Liver (tissue), 9 donors: ENCODE data around the gene SIRPA. TPM values are rescaled to one million over a fixed set of nuclear protein-coding genes. Genes with fewer than 3 reads are reported as not detected.
A peak's percentile ranks its signal among the peaks of the same experiment; 100 is the strongest.

Experiments
- DNase-seq: peaks from one replicate; pipeline ENCODE4 v3.0.0-alpha.2; 2017; ENCODE audit warnings: low spot score
- H3K27ac ChIP-seq, 2 donors: one replicate each; pipeline ENCODE4 v1.7.0; 2013; ENCODE audit warnings: inconsistent platforms in 2 of 2, low read length in 2 of 2, control low read depth in 1 of 2, low read depth in 1 of 2, mild to moderate bottlenecking in 1 of 2
- H3K27me3 ChIP-seq, 4 donors: one replicate each; pipeline versions ENCODE4 v1.6.1 to v1.7.0; 2013; ENCODE audit warnings: low read length in 3 of 4, inconsistent platforms in 1 of 4, mild to moderate bottlenecking in 1 of 4, moderate library complexity in 1 of 4; ENCODE audit not compliant: control insufficient read depth in 4 of 4, insufficient read depth in 4 of 4
- H3K36me3 ChIP-seq, 4 donors: one replicate each; pipeline versions ENCODE4 v1.6.1 to v1.7.0; 2013; ENCODE audit warnings: low read length in 3 of 4, mild to moderate bottlenecking in 3 of 4, low read depth in 1 of 4, moderate library complexity in 1 of 4; ENCODE audit not compliant: control insufficient read depth in 4 of 4, insufficient read depth in 3 of 4
- H3K4me1 ChIP-seq, 4 donors: one replicate each; pipeline versions ENCODE4 v1.6.1 to v1.7.0; 2013; ENCODE audit warnings: low read length in 3 of 4, mild to moderate bottlenecking in 3 of 4, moderate library complexity in 1 of 4; ENCODE audit not compliant: control insufficient read depth in 4 of 4, insufficient read depth in 4 of 4
- H3K4me3 ChIP-seq, 3 donors: one replicate each; pipeline versions ENCODE4 v1.6.1 to v1.7.0; 2013; ENCODE audit warnings: low read length in 3 of 3, control low read depth in 1 of 3, low read depth in 1 of 3, mild to moderate bottlenecking in 1 of 3
- H3K9ac ChIP-seq, 2 donors: one replicate each; pipeline ENCODE4 v1.7.0; 2013; ENCODE audit warnings: low read length in 2 of 2, mild to moderate bottlenecking in 2 of 2, moderate library complexity in 2 of 2, control low read depth in 1 of 2, low read depth in 1 of 2
- H3K9me3 ChIP-seq, 4 donors: one replicate each; pipeline versions ENCODE4 v1.6.1 to v1.7.0; 2013; ENCODE audit warnings: low read length in 3 of 4; ENCODE audit not compliant: control insufficient read depth in 4 of 4
- EGR1 ChIP-seq, 2 donors: IDR thresholded peaks; 2 replicates each; pipeline ENCODE4 v1.6.1; 2016 to 2018; ENCODE audit warnings: antibody characterized with exemption in 2 of 2, low read depth in 2 of 2
- FOXA1 ChIP-seq: IDR thresholded peaks from 2 replicates; pipeline ENCODE4 v1.6.1; 2016; ENCODE audit warnings: antibody characterized with exemption
- FOXA2 ChIP-seq: IDR thresholded peaks from 2 replicates; pipeline ENCODE4 v1.6.1; 2016; ENCODE audit warnings: antibody characterized with exemption
- GABPA ChIP-seq, 2 donors: IDR thresholded peaks in 1 of 2; conservative IDR thresholded peaks in 1 of 2; 2 replicates each; pipeline ENCODE4 v1.6.1; 2016; ENCODE audit warnings: antibody characterized with exemption in 2 of 2, mild to moderate bottlenecking in 1 of 2, moderate library complexity in 1 of 2
- HNF4A ChIP-seq, 2 donors: conservative IDR thresholded peaks; 2 replicates each; pipeline ENCODE4 v1.6.1; 2016; ENCODE audit warnings: antibody characterized with exemption in 2 of 2, mild to moderate bottlenecking in 2 of 2
- HNF4G ChIP-seq: IDR thresholded peaks from 2 replicates; pipeline ENCODE4 v1.6.1; 2016; ENCODE audit warnings: antibody characterized with exemption
- JUND ChIP-seq, 2 donors: IDR thresholded peaks; 2 replicates each; pipeline ENCODE4 v1.6.1; 2016; ENCODE audit warnings: antibody characterized with exemption in 2 of 2
- NR2F2 ChIP-seq: IDR thresholded peaks from 2 replicates; pipeline ENCODE4 v1.6.1; 2016; ENCODE audit warnings: antibody characterized with exemption
- RAD21 ChIP-seq, 2 donors: IDR thresholded peaks; 2 replicates each; pipeline ENCODE4 v1.6.1; 2016; ENCODE audit warnings: antibody characterized with exemption in 2 of 2, mild to moderate bottlenecking in 2 of 2
- REST ChIP-seq: IDR thresholded peaks from 2 replicates; pipeline ENCODE4 v1.6.1; 2016; ENCODE audit warnings: antibody characterized with exemption, mild to moderate bottlenecking
- RXRA ChIP-seq, 2 donors: IDR thresholded peaks; 2 replicates each; pipeline ENCODE4 v1.6.1; 2017 to 2018; ENCODE audit warnings: antibody characterized with exemption in 2 of 2, mild to moderate bottlenecking in 1 of 2
- SP1 ChIP-seq: IDR thresholded peaks from 2 replicates; pipeline ENCODE4 v1.6.1; 2018; ENCODE audit warnings: antibody characterized with exemption, mild to moderate bottlenecking
- TAF1 ChIP-seq: conservative IDR thresholded peaks from 2 replicates; pipeline ENCODE4 v1.6.1; 2016; ENCODE audit warnings: antibody characterized with exemption, mild to moderate bottlenecking
- YY1 ChIP-seq: IDR thresholded peaks from 2 replicates; pipeline ENCODE4 v1.6.1; 2016; ENCODE audit warnings: antibody characterized with exemption, mild to moderate bottlenecking
- ZBTB33 ChIP-seq: IDR thresholded peaks from 2 replicates; pipeline ENCODE4 v1.6.1; 2016; ENCODE audit warnings: antibody characterized with exemption
- WGBS: extraction: QIAGEN DNeasy Blood & Tissue Kit; methylation state at CpG from one replicate; pipeline ENCODE4 v1.1.7; 2013; 5-methylcytosine and 5-hydroxymethylcytosine counted together
- polyA plus RNA-seq, 2 donors: library from polyadenylated mRNA; stranded (reverse) in 1 of 2; unstranded in 1 of 2; fragments of 200-250 nt in 1 of 2; fragments of >200 nt in 1 of 2; fragmentation: Nextera tagmentation in 1 of 2; extraction: Ambion mirVana in 1 of 2; gene quantifications; one replicate each; pipeline versions ENCODE4 v1.2.1 to v1.2.3, GENCODE V29; 2013 to 2015
- total RNA-seq, 2 donors: library from RNA; depleted of rRNA; stranded (reverse); fragments of >200 nt; gene quantifications; one replicate each; pipeline ENCODE4 v1.2.3, GENCODE V29; 2014
- TF ChIP-seq, protein P1 (sequence below): IDR thresholded peaks from 2 replicates; pipeline ENCODE4 v1.6.1; 2016; ENCODE audit warnings: antibody characterized with exemption
- TF ChIP-seq, protein P2 (sequence below): IDR thresholded peaks from 2 replicates; pipeline ENCODE4 v1.6.1; 2016; ENCODE audit warnings: antibody characterized with exemption
- TF ChIP-seq, protein P3 (sequence below): fragments of 150-350 bp; IDR thresholded peaks from 2 replicates; pipeline ENCODE4 v1.5.1; 2017; ENCODE audit warnings: improper control_type of control experiment, low read depth, low read length; ENCODE audit not compliant: missing input control
- donor health status: healthy.
- donor health status: healthy.
- donor health status: healthy.
- donor health status: healthy.
- donor health status: healthy.

SIRPA gene
- total and polyA plus RNA-seq, 4 donors: 5.4 to 47.5 (median 23.2) TPM

DNA sequence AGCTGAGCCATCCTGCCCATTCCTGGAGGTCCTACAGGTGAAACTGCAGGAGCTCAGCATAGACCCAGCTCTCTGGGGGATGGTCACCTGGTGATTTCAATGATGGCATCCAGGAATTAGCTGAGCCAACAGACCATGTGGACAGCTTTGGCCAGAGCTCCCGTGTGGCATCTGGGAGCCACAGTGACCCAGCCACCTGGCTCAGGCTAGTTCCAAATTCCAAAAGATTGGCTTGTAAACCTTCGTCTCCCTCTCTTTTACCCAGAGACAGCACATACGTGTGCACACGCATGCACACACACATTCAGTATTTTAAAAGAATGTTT, 44.0 kb downstream of the SIRPA start:
- no peak for TF ChIP-seq REST
- TF ChIP-seq ZBTB33: peak; percentile 26
- no peak for TF ChIP-seq TAF1
- TF ChIP-seq RXRA (IDR thresholded peaks at IDR 0.05): peak; percentile 69 to 88
- TF ChIP-seq HNF4A (conservative IDR thresholded peaks at IDR 0.05): peak; percentile 86 to 87
- TF ChIP-seq, protein P1, sequence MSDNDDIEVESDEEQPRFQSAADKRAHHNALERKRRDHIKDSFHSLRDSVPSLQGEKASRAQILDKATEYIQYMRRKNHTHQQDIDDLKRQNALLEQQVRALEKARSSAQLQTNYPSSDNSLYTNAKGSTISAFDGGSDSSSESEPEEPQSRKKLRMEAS: peak; percentile 70
- no peak for TF ChIP-seq FOXA2
- peak in 1 of 2 donors; percentile 7 for TF ChIP-seq RAD21 (IDR thresholded peaks at IDR 0.05)
- TF ChIP-seq GABPA (IDR thresholded peaks at IDR 0.05 in 1 of 2, conservative IDR thresholded peaks at IDR 0.05 in 1 of 2): no peak
- TF ChIP-seq YY1: peak; percentile 72
- TF ChIP-seq EGR1 (IDR thresholded peaks at IDR 0.05; ENCODE audit: low read depth in 2 of 2): no peak
- TF ChIP-seq, protein P2, sequence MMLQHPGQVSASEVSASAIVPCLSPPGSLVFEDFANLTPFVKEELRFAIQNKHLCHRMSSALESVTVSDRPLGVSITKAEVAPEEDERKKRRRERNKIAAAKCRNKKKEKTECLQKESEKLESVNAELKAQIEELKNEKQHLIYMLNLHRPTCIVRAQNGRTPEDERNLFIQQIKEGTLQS: no peak
- TF ChIP-seq, protein P3, sequence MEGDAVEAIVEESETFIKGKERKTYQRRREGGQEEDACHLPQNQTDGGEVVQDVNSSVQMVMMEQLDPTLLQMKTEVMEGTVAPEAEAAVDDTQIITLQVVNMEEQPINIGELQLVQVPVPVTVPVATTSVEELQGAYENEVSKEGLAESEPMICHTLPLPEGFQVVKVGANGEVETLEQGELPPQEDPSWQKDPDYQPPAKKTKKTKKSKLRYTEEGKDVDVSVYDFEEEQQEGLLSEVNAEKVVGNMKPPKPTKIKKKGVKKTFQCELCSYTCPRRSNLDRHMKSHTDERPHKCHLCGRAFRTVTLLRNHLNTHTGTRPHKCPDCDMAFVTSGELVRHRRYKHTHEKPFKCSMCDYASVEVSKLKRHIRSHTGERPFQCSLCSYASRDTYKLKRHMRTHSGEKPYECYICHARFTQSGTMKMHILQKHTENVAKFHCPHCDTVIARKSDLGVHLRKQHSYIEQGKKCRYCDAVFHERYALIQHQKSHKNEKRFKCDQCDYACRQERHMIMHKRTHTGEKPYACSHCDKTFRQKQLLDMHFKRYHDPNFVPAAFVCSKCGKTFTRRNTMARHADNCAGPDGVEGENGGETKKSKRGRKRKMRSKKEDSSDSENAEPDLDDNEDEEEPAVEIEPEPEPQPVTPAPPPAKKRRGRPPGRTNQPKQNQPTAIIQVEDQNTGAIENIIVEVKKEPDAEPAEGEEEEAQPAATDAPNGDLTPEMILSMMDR: no peak
- peak in 1 of 2 donors; percentile 47 for TF ChIP-seq JUND (IDR thresholded peaks at IDR 0.05)
- TF ChIP-seq NR2F2: peak; percentile 55
- no peak for TF ChIP-seq FOXA1
- TF ChIP-seq SP1: peak; percentile 82
- no peak for TF ChIP-seq HNF4G
- 43% methylated on average over 4 of the region's 4 CpGs for WGBS
- no peak for DNase-seq
- H3K9ac ChIP-seq: no peak overlapping the region
- no peak overlapping the region for H3K4me3 ChIP-seq
- peak overlapping the region; percentile 43 to 82 for H3K27ac ChIP-seq
- H3K36me3 ChIP-seq: peaks cover 0 to 4% (median 1%) of the 10 kb centered on the region in 4 donors
- peaks cover 31 to 83% (median 70%) of the 10 kb centered on the region in 4 donors for H3K4me1 ChIP-seq
- H3K9me3 ChIP-seq: no peaks in the 10 kb centered on the region
- H3K27me3 ChIP-seq: no peaks in the 10 kb centered on the region
